Uterus (tissue), 2 donors: ENCODE measurements around the gene ABCA9.

ENCODE experiments used
- CTCF ChIP-seq, 4 experiments: fragments of 200-600 bp in 2 of 4; fragments of 450-650 bp in 2 of 4; sonication (generic) in 2 of 4; IDR thresholded peaks; one replicate each; pipeline ENCODE4 v1.5.1; 2016 to 2019; ENCODE audit warnings: antibody characterized with exemption in 4 of 4, mild to moderate bottlenecking in 2 of 4, moderate library complexity in 1 of 4
- POLR2A ChIP-seq, 2 donors: fragments of 450-650 bp; IDR thresholded peaks; one replicate each; pipeline ENCODE4 v1.6.1; 2016; ENCODE audit warnings: antibody characterized with exemption in 2 of 2, mild to moderate bottlenecking in 1 of 2, moderate library complexity in 1 of 2

DNA sequence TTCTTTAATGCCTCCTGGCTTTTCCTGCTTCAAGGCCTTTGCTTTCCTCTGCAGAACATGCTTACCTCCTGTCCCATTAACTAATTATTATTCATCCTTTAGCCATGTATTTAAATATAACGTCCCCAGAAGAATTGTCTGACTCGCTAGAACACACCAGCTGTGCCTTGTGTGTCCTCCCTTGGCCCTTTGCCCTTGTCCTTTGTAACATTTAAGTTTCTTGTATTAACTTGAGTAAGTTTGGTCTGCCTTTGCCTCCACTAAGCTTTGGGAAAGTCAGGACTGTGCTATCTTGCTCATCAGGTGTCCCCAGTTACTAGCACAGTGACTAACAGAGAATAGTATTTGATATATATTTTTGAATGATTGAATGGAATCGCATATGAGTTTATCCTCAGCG lies 29.6 kb upstream of the ABCA9 start:
- TF ChIP-seq CTCF (IDR thresholded peaks at IDR 0.05) (no peak), POLR2A (IDR thresholded peaks at IDR 0.05) (no peak)
